Measurements from ENCODE around the gene MRNIP.

MRNIP gene

GRCh38 chr5:179882338-179882737 lies 23.7 kb upstream of the MRNIP start:
- ATAC-seq: no peak
- TF ChIP-seq ZC3H10 (CRISPR knock-in tag; IDR thresholded peaks at IDR 0.05) (no peak), CREB5 (CRISPR knock-in tag; IDR thresholded peaks at IDR 0.05; ENCODE audit: low read depth) (no peak), GLIS3 (CRISPR knock-in tag; IDR thresholded peaks at IDR 0.05) (no peak), SNAI2 (CRISPR knock-in tag; IDR thresholded peaks at IDR 0.05) (no peak)

GRCh38 chr5:179880848-179881590 lies 22.4 kb upstream of the MRNIP start:
- ATAC-seq: no peak
- TF ChIP-seq ZFP3 (CRISPR knock-in tag; IDR thresholded peaks at IDR 0.05): no peak

GRCh38 chr5:179880066-179880650 lies 21.5 kb upstream of the MRNIP start:
- TF ChIP-seq ZC3H10 (CRISPR knock-in tag; IDR thresholded peaks at IDR 0.05): no peak
- TF ChIP-seq ZNF70 (CRISPR knock-in tag; IDR thresholded peaks at IDR 0.05): no peak
- TF ChIP-seq BACH2 (CRISPR knock-in tag; IDR thresholded peaks at IDR 0.05; ENCODE audit: borderline replicate concordance): no peak
- TF ChIP-seq OSR1 (CRISPR knock-in tag; IDR thresholded peaks at IDR 0.05): no peak
- no peak for TF ChIP-seq TOX (CRISPR knock-in tag; IDR thresholded peaks at IDR 0.05; ENCODE audit: borderline replicate concordance)
- TF ChIP-seq TSHZ2 (CRISPR knock-in tag; IDR thresholded peaks at IDR 0.05): no peak
- TF ChIP-seq PPARA (CRISPR knock-in tag; IDR thresholded peaks at IDR 0.05; ENCODE audit: borderline replicate concordance): no peak
- no peak for TF ChIP-seq GLIS3 (CRISPR knock-in tag; IDR thresholded peaks at IDR 0.05)
- no peak for TF ChIP-seq ESRRG (CRISPR knock-in tag; IDR thresholded peaks at IDR 0.05)
- TF ChIP-seq TCF4 (CRISPR knock-in tag; IDR thresholded peaks at IDR 0.05; ENCODE audit: borderline replicate concordance): no peak
- no peak; the same call in 1 of the 3 replicates for ATAC-seq

- no peak for TF ChIP-seq ZNF8 (CRISPR knock-in tag; IDR thresholded peaks at IDR 0.05)
- TF ChIP-seq TSHZ2 (CRISPR knock-in tag; IDR thresholded peaks at IDR 0.05): no peak
- no peak for TF ChIP-seq ZFP30 (CRISPR knock-in tag; IDR thresholded peaks at IDR 0.05)
- no peak for TF ChIP-seq CREB5 (CRISPR knock-in tag; IDR thresholded peaks at IDR 0.05; ENCODE audit: low read depth)
- no peak for TF ChIP-seq OSR1 (CRISPR knock-in tag; IDR thresholded peaks at IDR 0.05)
- no peak for TF ChIP-seq ISL1 (CRISPR knock-in tag; IDR thresholded peaks at IDR 0.05)
- TF ChIP-seq BACH2 (CRISPR knock-in tag; IDR thresholded peaks at IDR 0.05; ENCODE audit: borderline replicate concordance): no peak
- no peak for ATAC-seq
These were observed 21.0 kb upstream of the MRNIP start for GRCh38 chr5:179879690-179880010.

GRCh38 chr5:179879003-179879689 lies 20.5 kb upstream of the MRNIP start:
- TF ChIP-seq ZNF70 (CRISPR knock-in tag; IDR thresholded peaks at IDR 0.05): no peak
- no peak for TF ChIP-seq CSRNP3 (CRISPR knock-in tag; IDR thresholded peaks at IDR 0.05)
- no peak for TF ChIP-seq GLIS3 (CRISPR knock-in tag; IDR thresholded peaks at IDR 0.05)
- no peak for ATAC-seq
